ENCODE measurements around the gene POLE2. TPM values are rescaled to one million over a fixed set of nuclear protein-coding genes. Genes with fewer than 3 reads are reported as not detected.
"Not testable (repeated sequence)": the region's sequence is repeated elsewhere in the genome, so short reads cannot be mapped to it uniquely, and the experiment has no call there.

The POLE2 gene
- total RNA-seq, 1 donor from 2014 or later: 4.9 TPM

GRCh38 chr14:49720744-49721143, 32.7 kb upstream of the POLE2 start:
- H3K36me3 ChIP-seq: peaks cover 0 to 8% of the 10 kb centered on the region in 2 donors
- no peaks in the 10 kb centered on the region for H3K9me3 ChIP-seq
- no peak overlapping the region for H3K4me3 ChIP-seq
- no peak for TF ChIP-seq CTCF (IDR thresholded peaks at IDR 0.05)
- TF ChIP-seq POLR2AphosphoS5 (IDR thresholded peaks at IDR 0.05; ENCODE audit: insufficient read depth in 1 of 2, low read depth in 1 of 2): no peak
- no peak for TF ChIP-seq POLR2A (IDR thresholded peaks at IDR 0.05)
- intact Hi-C loops (cut with DNase I): no loop called here
- DNase-seq (ENCODE audit: extremely low spot score in 2 of 2): no peak
- no peaks in the 10 kb centered on the region for H3K27me3 ChIP-seq
- no peak overlapping the region for H3K27ac ChIP-seq
- no peaks in the 10 kb centered on the region for H3K4me1 ChIP-seq

- H3K27me3 ChIP-seq; H3K27ac ChIP-seq; intact Hi-C loops (cut with DNase I); DNase-seq (ENCODE audit: extremely low spot score in 2 of 2); H3K4me3 ChIP-seq; H3K9me3 ChIP-seq; H3K4me1 ChIP-seq: not testable (repeated sequence)
- peaks cover 0 to 12% of the 10 kb centered on the region in 2 donors for H3K36me3 ChIP-seq
Measured at GRCh38 chr14:49710993-49711392, 23.0 kb upstream of the POLE2 start.

- H3K9me3 ChIP-seq; H3K27ac ChIP-seq; H3K4me3 ChIP-seq; H3K4me1 ChIP-seq; H3K36me3 ChIP-seq; intact Hi-C loops (cut with DNase I); DNase-seq (ENCODE audit: extremely low spot score in 2 of 2); H3K27me3 ChIP-seq: not testable (repeated sequence)
Measured at GRCh38 chr14:49704471-49704870, 16.5 kb upstream of the POLE2 start.

GRCh38 chr14:49703965-49704364, 16.0 kb upstream of the POLE2 start:
- Histone ChIP-seq H3K4me3 (no peak overlapping the region), H3K27ac (no peak overlapping the region), H3K9me3 (no peaks in the 10 kb centered on the region), H3K36me3 (peaks cover 0 to 9% of the 10 kb centered on the region in 2 donors), H3K4me1 (no peaks in the 10 kb centered on the region), H3K27me3 (no peaks in the 10 kb centered on the region)
- intact Hi-C loops (cut with DNase I): no loop called here
- no peak for DNase-seq (ENCODE audit: extremely low spot score in 2 of 2)
- no peak for TF ChIP-seq POLR2A (IDR thresholded peaks at IDR 0.05)
- no peak for TF ChIP-seq CTCF (IDR thresholded peaks at IDR 0.05)
- TF ChIP-seq POLR2AphosphoS5 (IDR thresholded peaks at IDR 0.05; ENCODE audit: insufficient read depth in 1 of 2, low read depth in 1 of 2): no peak

- H3K4me3 ChIP-seq: no peak overlapping the region
- no peaks in the 10 kb centered on the region for H3K9me3 ChIP-seq
- H3K27me3 ChIP-seq: no peaks in the 10 kb centered on the region
- no peak for TF ChIP-seq CTCF (IDR thresholded peaks at IDR 0.05)
- H3K27ac ChIP-seq: no peak overlapping the region
- no peak for DNase-seq (ENCODE audit: extremely low spot score in 2 of 2)
- H3K36me3 ChIP-seq: peaks cover 0 to 9% of the 10 kb centered on the region in 2 donors
- H3K4me1 ChIP-seq: no peaks in the 10 kb centered on the region
- intact Hi-C loops (cut with DNase I): no loop called here
Measured at GRCh38 chr14:49702725-49703124, 14.7 kb upstream of the POLE2 start.

- H3K9me3 ChIP-seq; H3K36me3 ChIP-seq; intact Hi-C loops (cut with DNase I); DNase-seq (ENCODE audit: extremely low spot score in 2 of 2); H3K27me3 ChIP-seq: not testable (repeated sequence)
- Histone ChIP-seq H3K27ac (peak overlapping the region; percentile 96), H3K4me1 (peaks cover 31% of the 10 kb centered on the region), H3K4me3 (peak overlapping the region; percentile 75 to 80)
Measured at GRCh38 chr14:49693735-49694124, 5.7 kb upstream of the POLE2 start.
